COR-L47 (cell line): ENCODE results near the gene KIF26B.

Experiments
- DNase-seq: peaks from one replicate; lab custom pipeline; 2025; lab: John Stamatoyannopoulos, UW

Gene KIF26B

DNA sequence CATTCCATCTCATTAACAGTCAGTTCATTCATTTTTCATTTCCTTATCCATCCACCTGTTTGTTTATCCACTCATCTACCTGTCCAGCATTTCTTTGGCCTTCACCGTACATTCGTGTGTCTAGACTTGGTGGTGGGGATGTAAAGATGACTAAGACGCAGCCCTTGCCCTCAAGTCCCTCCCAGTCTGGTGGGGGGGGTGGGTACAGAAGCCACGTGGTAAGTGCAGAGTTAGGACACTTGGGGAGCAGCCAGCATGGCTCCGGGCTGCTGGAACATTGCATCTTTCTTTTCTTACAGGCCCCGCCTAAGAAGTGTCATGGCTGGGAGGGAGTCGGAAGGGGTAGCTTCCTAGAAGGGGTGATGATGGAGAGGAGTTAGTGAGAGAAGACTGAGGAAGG, 17.2 kb downstream of the KIF26B start:
- no peak for DNase-seq

DNA sequence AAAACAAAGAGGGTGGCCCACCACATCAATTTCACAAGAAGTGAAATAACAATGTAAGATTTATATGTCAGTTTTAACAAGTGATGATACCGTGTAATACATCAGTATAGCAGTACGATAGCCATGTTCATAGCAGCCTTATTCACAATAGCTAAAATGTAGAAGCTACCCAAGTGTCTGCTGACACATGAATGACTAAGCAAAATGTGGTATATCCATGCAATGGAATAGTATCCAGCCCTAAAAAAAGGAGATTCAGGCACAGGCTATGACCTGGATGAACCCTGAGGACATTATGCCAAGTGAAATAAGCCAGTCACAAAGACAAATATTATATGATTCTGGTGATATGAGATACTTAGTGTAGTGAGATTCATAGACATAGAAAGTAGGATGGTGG, 18.0 kb downstream of the KIF26B start:
- DNase-seq: no peak

DNA sequence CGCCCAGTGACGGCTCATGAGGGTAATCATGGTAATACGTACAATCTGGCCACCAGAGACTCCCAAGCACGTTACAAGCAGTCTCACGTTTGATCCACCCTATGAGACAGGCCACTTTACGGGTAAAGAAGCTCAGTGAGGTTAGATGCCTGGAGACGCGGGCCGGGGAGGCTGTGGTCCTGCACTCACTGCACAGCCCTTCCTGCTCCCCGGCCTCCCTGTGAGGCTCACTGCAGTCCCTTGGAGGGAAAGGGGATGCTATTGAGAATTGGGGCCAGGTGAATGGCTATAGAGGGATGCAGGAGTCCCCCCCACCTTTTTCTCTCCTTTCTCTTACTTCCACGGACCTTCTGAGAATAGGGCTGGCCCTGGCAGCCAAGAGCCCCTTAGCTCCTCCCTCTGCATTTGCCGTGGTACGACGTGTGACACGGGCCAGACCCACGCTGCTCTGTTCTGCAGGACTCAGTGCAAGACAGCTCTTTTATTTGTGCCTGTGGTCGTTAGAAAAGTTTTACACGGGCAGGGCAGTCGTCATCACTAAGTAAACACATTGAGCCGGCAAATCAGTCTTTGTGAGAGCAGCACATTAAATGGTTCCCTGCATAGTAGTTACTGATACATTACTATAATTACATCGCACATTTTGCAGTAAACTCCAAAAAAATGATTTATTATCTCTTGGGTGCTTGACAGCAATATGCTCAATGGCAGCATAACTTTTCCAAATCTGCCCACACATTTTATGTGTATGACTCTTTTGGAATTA, 18.8 kb downstream of the KIF26B start:
- no peak for DNase-seq

GRCh38 chr1:245177071-245177900, 22.5 kb downstream of the KIF26B start:
- no peak for DNase-seq

- DNase-seq: no peak
Observed at GRCh38 chr1:245179706-245180105, 24.9 kb downstream of the KIF26B start.

- no peak for DNase-seq
Observed at GRCh38 chr1:245180496-245181157, 25.8 kb downstream of the KIF26B start.

DNA sequence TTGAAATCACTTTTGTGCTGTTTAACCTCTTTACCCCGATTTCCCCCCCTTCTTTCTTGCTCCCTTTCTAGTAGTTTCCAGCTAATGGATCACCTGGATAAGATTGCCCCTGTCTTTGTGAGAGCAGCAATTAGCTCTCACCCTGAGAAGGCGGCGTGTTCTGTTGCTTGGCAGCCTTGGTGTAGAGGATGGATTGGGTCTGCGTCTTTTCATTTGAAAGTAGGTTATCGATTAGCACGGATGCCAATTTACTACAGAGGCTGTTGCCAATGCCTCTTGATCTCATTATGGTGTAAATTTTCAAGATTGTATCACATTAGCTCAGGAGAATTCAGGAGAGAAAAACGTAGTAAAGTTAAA, 26.4 kb downstream of the KIF26B start:
- DNase-seq: no peak

GRCh38 chr1:245182028-245182427, 27.2 kb downstream of the KIF26B start:
- DNase-seq: no peak

- no peak for DNase-seq
Observed at GRCh38 chr1:245183429-245183828, 28.6 kb downstream of the KIF26B start.

DNA sequence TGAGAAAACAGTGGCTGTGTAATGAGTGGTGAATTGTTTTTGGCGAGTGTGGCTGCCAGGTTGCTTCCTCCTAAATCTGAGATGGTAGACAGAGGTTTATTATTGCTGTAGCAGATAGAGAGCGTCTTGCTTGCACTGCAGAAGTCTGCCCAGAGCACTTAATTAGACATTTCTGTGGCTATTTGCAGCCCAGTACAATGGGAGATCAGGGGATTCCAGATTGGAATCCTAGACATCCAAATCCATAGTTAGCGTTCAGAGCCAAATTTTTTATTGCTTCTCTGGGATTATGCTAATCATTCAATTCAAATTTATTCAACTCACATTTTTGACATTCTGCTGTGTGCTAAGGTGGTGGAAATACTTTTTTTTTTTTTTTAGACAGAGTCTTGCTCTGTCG, 30.0 kb downstream of the KIF26B start:
- no peak for DNase-seq

DNA sequence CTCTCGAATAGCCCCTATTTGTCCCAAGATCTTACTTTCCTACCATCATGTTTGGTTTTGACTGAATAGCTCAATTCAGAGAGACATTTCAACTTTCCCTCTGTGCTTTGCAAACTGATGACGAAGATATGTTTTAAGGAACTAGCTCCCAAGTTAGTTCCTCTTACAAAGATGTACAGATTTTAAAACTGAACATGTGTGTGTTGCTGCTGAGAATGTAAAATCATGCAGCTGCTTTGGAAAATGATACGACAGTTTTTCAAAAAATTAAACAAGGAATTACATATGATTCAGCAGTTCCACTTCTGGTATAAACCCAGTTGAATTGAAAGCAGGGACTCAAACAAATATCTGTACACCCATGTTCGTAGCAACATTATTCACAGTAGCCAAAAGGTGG, 33.6 kb downstream of the KIF26B start:
- DNase-seq: no peak

GRCh38 chr1:245195398-245195797, 40.6 kb downstream of the KIF26B start:
- DNase-seq: no peak

DNA sequence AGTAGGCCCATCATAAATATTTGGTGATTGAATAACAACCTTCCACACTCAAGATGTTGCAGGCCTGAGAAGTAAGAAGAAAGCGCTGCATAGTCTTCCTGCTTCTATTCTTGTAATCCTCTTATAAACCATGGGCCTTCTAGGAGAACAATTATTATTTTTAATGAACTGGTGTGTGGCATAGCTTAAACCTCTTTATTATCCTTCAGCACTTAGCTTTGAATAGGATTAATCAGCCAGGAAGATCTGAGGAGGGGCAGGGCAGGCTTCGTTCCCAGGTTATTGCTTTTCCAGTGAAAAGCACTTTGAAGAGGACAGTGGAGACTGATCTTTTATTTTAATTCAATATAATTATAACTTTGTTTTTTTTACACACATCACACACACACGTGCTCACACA, 42.3 kb downstream of the KIF26B start:
- DNase-seq: no peak

- DNase-seq: no peak
Observed at GRCh38 chr1:245197911-245198379, 43.2 kb downstream of the KIF26B start.

GRCh38 chr1:245198748-245199516, 44.1 kb downstream of the KIF26B start:
- DNase-seq: no peak

- DNase-seq: no peak
Observed at GRCh38 chr1:245200146-245200545, 45.4 kb downstream of the KIF26B start.

DNA sequence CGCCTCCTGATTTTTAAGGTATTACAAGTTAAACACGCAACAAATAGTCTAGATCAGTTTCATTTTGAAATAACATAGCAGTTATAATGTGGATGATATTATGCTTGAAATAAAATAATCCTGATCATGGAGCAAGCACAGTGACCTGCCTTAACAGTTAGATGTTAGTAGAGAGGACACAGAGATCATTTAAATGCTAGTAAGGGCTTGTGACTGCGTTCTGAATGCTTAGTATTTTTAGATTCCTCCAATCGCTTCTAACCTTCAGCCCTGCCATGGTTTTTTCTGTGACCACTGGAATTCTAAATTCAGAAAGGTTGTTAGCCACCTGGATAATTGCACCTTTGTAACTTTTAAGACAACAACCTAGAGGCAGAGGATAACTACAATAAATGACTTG, 46.4 kb downstream of the KIF26B start:
- no peak for DNase-seq

GRCh38 chr1:245201827-245202226, 47.0 kb downstream of the KIF26B start:
- no peak for DNase-seq

DNA sequence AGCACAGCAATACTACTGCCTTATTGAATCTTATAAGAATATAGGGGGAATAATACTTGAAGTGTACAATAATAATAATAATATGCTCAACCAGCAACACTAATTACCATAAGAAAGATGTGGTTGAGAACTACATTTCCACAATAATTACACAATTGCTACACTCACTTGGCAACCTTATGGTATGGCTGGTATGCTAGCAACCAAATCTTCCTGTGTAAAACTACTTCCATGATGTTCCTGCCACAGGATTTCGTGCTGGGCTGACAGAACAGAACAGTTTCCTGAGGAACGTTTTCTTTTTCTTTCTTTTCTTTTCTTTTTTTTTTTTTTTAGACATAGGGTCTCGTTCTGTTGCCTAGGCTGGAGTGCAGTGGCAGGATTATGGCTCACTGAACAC, 50.6 kb downstream of the KIF26B start:
- DNase-seq: no peak

DNA sequence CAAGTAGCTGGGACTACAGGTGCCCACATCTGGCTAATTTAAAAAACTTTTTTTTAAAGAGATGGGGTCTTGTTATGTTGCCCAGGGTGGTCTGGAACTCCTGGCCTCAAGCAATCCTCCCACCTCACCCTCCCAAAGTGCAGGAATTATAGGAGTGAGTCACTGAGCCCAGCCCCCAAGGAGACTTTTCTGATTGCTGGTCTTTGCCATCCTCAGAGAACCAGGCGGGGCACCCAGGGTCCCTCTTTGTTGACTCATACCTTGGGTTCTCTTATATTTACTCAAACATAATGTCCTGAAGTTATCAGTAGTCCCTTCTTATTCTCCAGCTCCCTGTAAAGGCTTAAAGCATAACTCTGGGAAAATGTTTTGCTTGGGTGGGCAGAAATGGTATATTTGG, 51.1 kb downstream of the KIF26B start:
- no peak for DNase-seq

- DNase-seq: no peak
Observed at GRCh38 chr1:245207056-245207638, 52.4 kb downstream of the KIF26B start.

DNA sequence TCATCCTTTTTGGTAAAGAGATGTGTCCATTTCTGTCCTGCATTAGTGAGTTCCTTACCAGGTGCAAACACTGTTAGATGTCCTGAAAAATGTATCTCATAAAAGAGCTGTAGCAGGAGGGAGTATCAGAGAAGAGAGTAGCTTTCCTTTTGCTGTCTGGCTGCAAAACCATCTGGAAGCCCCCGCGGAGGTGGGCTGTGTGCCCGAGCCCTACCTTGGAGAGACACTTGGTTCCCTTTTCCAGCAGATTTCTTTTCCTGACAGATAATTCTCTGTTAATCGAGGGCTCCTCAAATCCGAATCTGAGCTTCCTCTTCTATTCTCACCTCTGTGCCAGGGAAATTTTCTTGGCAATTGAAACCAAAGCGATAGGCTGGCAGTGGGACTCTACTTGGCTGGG, 53.0 kb downstream of the KIF26B start:
- no peak for DNase-seq
